H1 (cell line): Measurements from ENCODE around the gene LEMD2. TPM values are rescaled to one million over a fixed set of nuclear protein-coding genes. Genes with fewer than 3 reads are reported as not detected.

Source experiments
- CTCF ChIA-PET: fragments of 300-600 bp; sonication (Branson Sonifier 250); formaldehyde crosslinking; loops from one replicate; lab custom pipeline; 2021; ENCODE audit not compliant: partially characterized antibody; lab: Charles Lee
- POLR2A ChIA-PET: fragments of 300-600 bp; sonication (Branson Sonifier 250); formaldehyde crosslinking; loops from one replicate; lab custom pipeline; 2021; ENCODE audit warnings: inconsistent platforms; ENCODE audit not compliant: partially characterized antibody; lab: Charles Lee
- DNase-seq, 2 experiments: peaks; one replicate each; pipeline versions ENCODE4 v3.0.0 to v3.0.0-alpha.2; 2010 to 2022; ENCODE audit warnings: low spot score in 2 of 2, low read depth in 1 of 2, mixed read lengths in 1 of 2
- FAIRE-seq: peaks from 2 replicates; lab custom pipeline; 2011; peaks lifted over from hg19 to GRCh38; lab: Jason Lieb, UNC
- H2AFZ ChIP-seq: 2 replicates; pipeline ENCODE4 v1.8.1; 2012; ENCODE audit warnings: low read length, inconsistent platforms
- H2AK5ac ChIP-seq: 2 replicates; pipeline ENCODE4 v1.6.1; 2013; ENCODE audit warnings: low read depth, low read length
- H2BK120ac ChIP-seq: replicated peaks from 2 replicates; pipeline ENCODE3; 2013; ENCODE audit warnings: low read depth, low read length, inconsistent platforms
- H2BK12ac ChIP-seq: 2 replicates; pipeline ENCODE4 v1.6.1; 2013; ENCODE audit warnings: low read depth, low read length
- H2BK15ac ChIP-seq: 2 replicates; pipeline ENCODE4 v1.6.1; 2013; ENCODE audit warnings: low read length
- H2BK20ac ChIP-seq: 2 replicates; pipeline ENCODE4 v1.6.1; 2013; ENCODE audit warnings: low read length
- H2BK5ac ChIP-seq: 2 replicates; pipeline ENCODE4 v1.6.1; 2013; ENCODE audit warnings: low read depth, low read length
- H3K14ac ChIP-seq: 2 replicates; pipeline ENCODE4 v1.6.1; 2013; ENCODE audit warnings: inconsistent platforms; ENCODE audit not compliant: insufficient read length
- H3K18ac ChIP-seq: 2 replicates; pipeline ENCODE4 v1.6.1; 2013; ENCODE audit warnings: low read length; ENCODE audit errors: extremely low read depth
- H3K23ac ChIP-seq: 2 replicates; pipeline ENCODE4 v1.6.1; 2013; ENCODE audit warnings: inconsistent platforms; ENCODE audit not compliant: insufficient read length
- H3K23me2 ChIP-seq: 2 replicates; pipeline ENCODE4 v1.6.1; 2013; ENCODE audit warnings: low read depth, low read length
- H3K27ac ChIP-seq: 2 replicates; pipeline ENCODE4 v1.6.1; 2011; ENCODE audit warnings: low read depth, low read length, inconsistent platforms
- H3K27me3 ChIP-seq, 4 experiments: replicated peaks in 1 of 4; 1 replicate in 1 of 4; 2 replicates in 3 of 4; pipeline versions ENCODE4 v1.6.1 to v1.8.1; 2011 to 2013; ENCODE audit warnings: low read length in 3 of 4, mild to moderate bottlenecking in 3 of 4, inconsistent platforms in 2 of 4, mixed read lengths in 2 of 4, moderate library complexity in 1 of 4; ENCODE audit not compliant: control insufficient read depth in 3 of 4, insufficient read depth in 3 of 4; ENCODE audit errors: extremely low read depth in 1 of 4
- H3K36me3 ChIP-seq, 4 experiments: 2 replicates each; pipeline versions ENCODE4 v1.6.1 to v1.8.1; 2011 to 2013; ENCODE audit warnings: mild to moderate bottlenecking in 4 of 4, low read length in 3 of 4, moderate library complexity in 2 of 4, control low read depth in 1 of 4, inconsistent platforms in 1 of 4; ENCODE audit not compliant: insufficient read depth in 4 of 4, control insufficient read depth in 2 of 4
- H3K4ac ChIP-seq: replicated peaks from 2 replicates; pipeline ENCODE3; 2013; ENCODE audit warnings: low read length, low read depth, mixed read lengths, inconsistent platforms; ENCODE audit not compliant: insufficient read length
- H3K4me1 ChIP-seq, 4 experiments: replicated peaks in 1 of 4; 1 replicate in 1 of 4; 2 replicates in 3 of 4; pipeline versions ENCODE4 v1.6.1 to v1.8.1; 2011 to 2013; ENCODE audit warnings: low read length in 3 of 4, inconsistent platforms in 2 of 4, mixed read lengths in 1 of 4; ENCODE audit not compliant: insufficient read depth in 4 of 4, control insufficient read depth in 3 of 4
- H3K4me2 ChIP-seq, 2 experiments: 2 replicates each; pipeline versions ENCODE4 v1.6.1 to v1.8.1; 2011 to 2013; ENCODE audit warnings: low read depth in 2 of 2, low read length in 2 of 2, control low read depth in 1 of 2, inconsistent platforms in 1 of 2, mild to moderate bottlenecking in 1 of 2; ENCODE audit not compliant: insufficient read depth in 1 of 2
- H3K4me3 ChIP-seq, 4 experiments: fragments of 200-600, 300-600 bp in 1 of 4; sonication (generic), shearing (Covaris generic), sonication (Bioruptor Twin) in 1 of 4; 2 replicates each; pipeline versions ENCODE4 v1.5.1 to v1.8.1; 2011 to 2016; ENCODE audit warnings: low read length in 4 of 4, low read depth in 3 of 4, control low read depth in 2 of 4, inconsistent platforms in 2 of 4, mild to moderate bottlenecking in 2 of 4, mixed read lengths in 1 of 4, moderate library complexity in 1 of 4; ENCODE audit not compliant: insufficient read depth in 2 of 4; ENCODE audit errors: extremely low read depth in 1 of 4
- H3K56ac ChIP-seq: replicated peaks from 2 replicates; pipeline ENCODE3; 2013; ENCODE audit warnings: low read depth, mild to moderate bottlenecking, mixed read lengths, low read length, inconsistent platforms; ENCODE audit not compliant: insufficient read length
- H3K79me1 ChIP-seq: 2 replicates; pipeline ENCODE4 v1.6.1; 2013; ENCODE audit warnings: low read depth, low read length, control low read depth
- H3K79me2 ChIP-seq, 2 experiments: 2 replicates each; pipeline versions ENCODE4 v1.6.1 to v1.8.1; 2012 to 2013; ENCODE audit warnings: low read length in 2 of 2, mild to moderate bottlenecking in 2 of 2, inconsistent platforms in 1 of 2; ENCODE audit not compliant: insufficient read depth in 2 of 2, control insufficient read depth in 1 of 2
- H3K9ac ChIP-seq, 4 experiments: replicated peaks in 1 of 4; 1 replicate in 1 of 4; 2 replicates in 3 of 4; pipeline versions ENCODE4 v1.6.1 to v1.8.1; 2011 to 2013; ENCODE audit warnings: low read depth in 3 of 4, low read length in 3 of 4, control low read depth in 2 of 4, mild to moderate bottlenecking in 2 of 4, moderate library complexity in 2 of 4, inconsistent platforms in 1 of 4; ENCODE audit errors: extremely low read depth in 1 of 4
- H3K9me3 ChIP-seq, 2 experiments: 2 replicates each; pipeline versions ENCODE4 v1.6.1 to v1.8.1; 2012 to 2013; ENCODE audit warnings: mild to moderate bottlenecking in 2 of 2, moderate library complexity in 2 of 2, control low read depth in 1 of 2, inconsistent platforms in 1 of 2, low read depth in 1 of 2, low read length in 1 of 2, mixed read lengths in 1 of 2; ENCODE audit not compliant: insufficient read depth in 2 of 2
- H4K20me1 ChIP-seq, 2 experiments: replicated peaks in 1 of 2; 2 replicates each; pipeline versions ENCODE3 to v1.8.1; 2011 to 2013; ENCODE audit warnings: inconsistent platforms in 2 of 2, low read length in 2 of 2, mild to moderate bottlenecking in 1 of 2; ENCODE audit not compliant: insufficient read depth in 2 of 2, control insufficient read depth in 1 of 2
- H4K5ac ChIP-seq: 2 replicates; pipeline ENCODE4 v1.6.1; 2013; ENCODE audit warnings: low read length, low read depth, mixed read lengths, inconsistent platforms; ENCODE audit not compliant: insufficient read length
- H4K8ac ChIP-seq: 2 replicates; pipeline ENCODE4 v1.8.0; 2013; ENCODE audit warnings: mild to moderate bottlenecking, moderate library complexity, low read length, inconsistent platforms; ENCODE audit not compliant: insufficient read depth; ENCODE audit errors: extremely low read depth
- H4K91ac ChIP-seq: replicated peaks from 2 replicates; pipeline ENCODE3; 2013; ENCODE audit warnings: low read length, mixed read lengths, inconsistent platforms; ENCODE audit not compliant: insufficient read length
- BRCA1 ChIP-seq: IDR thresholded peaks from 2 replicates; pipeline ENCODE4 v1.6.1; 2012; ENCODE audit warnings: low read depth, low read length, improper control_type of control experiment
- HDAC6 ChIP-seq: IDR thresholded peaks from one replicate; pipeline ENCODE4 v1.7.1; 2012; ENCODE audit warnings: low read depth, mild to moderate bottlenecking, inconsistent platforms, low read length, moderate library complexity
- POU5F1 ChIP-seq: IDR thresholded peaks from 2 replicates; pipeline ENCODE4 v1.6.1; 2011; ENCODE audit warnings: low read depth, mild to moderate bottlenecking, low read length, moderate library complexity
- SP1 ChIP-seq: IDR thresholded peaks from 2 replicates; pipeline ENCODE4 v1.6.1; 2011; ENCODE audit warnings: low read depth, low read length
- TAF1 ChIP-seq: IDR thresholded peaks from 2 replicates; pipeline ENCODE4 v1.6.1; 2011; ENCODE audit warnings: mild to moderate bottlenecking, low read depth, low read length
- WGBS, 2 experiments: shearing (Covaris generic) in 1 of 2; methylation state at CpG; one replicate each; pipeline versions ENCODE4 v1.1.6 to v1.1.7; 2013 to 2015; ENCODE audit warnings: low lambda C conversion rate in 2 of 2, mixed read lengths in 2 of 2, inconsistent platforms in 1 of 2, low coverage in 1 of 2, missing lambda C conversion rate in 1 of 2; ENCODE audit not compliant: insufficient replicate concordance in 2 of 2, insufficient coverage in 1 of 2, insufficient read length in 1 of 2; ENCODE audit errors: extremely low coverage in 1 of 2, missing lambda C conversion rate in 1 of 2; 5-methylcytosine and 5-hydroxymethylcytosine counted together
- polyA plus RNA-seq, 7 experiments: library from polyadenylated mRNA; depleted of rRNA in 3 of 7; stranded (reverse) in 5 of 7; unstranded in 2 of 7; fragments of >200 nt in 5 of 7; fragments of 200-250 nt in 2 of 7; gene quantifications; 1 replicate in 5 of 7; 2 replicates in 1 of 7; 4 replicates in 1 of 7; pipeline versions ENCODE4 v1.2.1 to v1.2.3, GENCODE V29; 2011 to 2013; ENCODE audit warnings: missing spikeins in 2 of 7, mixed read lengths in 2 of 7
- total RNA-seq: library from RNA; stranded (reverse); fragmentation: NEBNext Ultra II Directional; extraction: Animal tissue kit (Norgen Biotek cat#: 25700); gene quantifications from 2 replicates; pipeline ENCODE4 v1.2.1, GENCODE V29; 2021

The LEMD2 gene
- total and polyA plus RNA-seq, 2 of the 8 experiments (the other 6 are each of a cell fraction or from before 2014, with no cell fraction given) = 32.7 to 57.3 TPM

DNA sequence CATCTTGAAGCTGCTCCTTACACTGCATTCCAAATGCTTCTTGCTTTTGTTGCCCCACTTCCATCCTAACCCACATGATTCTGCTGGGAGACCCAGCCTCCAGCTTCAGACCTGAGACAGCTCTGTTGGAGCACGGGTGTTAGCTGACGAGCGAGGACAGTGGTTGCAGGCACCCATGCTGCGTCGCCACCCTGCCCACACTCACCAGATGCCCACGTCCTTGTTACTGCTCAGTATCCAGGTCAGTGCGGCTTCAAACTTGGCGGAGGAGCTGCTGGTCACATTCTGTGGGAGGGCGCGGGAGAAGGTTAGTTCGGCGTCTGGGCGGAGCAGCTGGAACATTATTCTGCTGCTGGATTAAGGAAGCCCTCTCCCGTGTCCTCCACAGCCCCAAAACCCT is 9.0 kb downstream of the LEMD2 start:
- Histone ChIP-seq H4K8ac (0 out of 2 replicates have a peak overlapping the region, but pooled peaks have one; percentile 74), H3K23ac (no peak overlapping the region), H3K27ac (peak overlapping the region; percentile 68; the same call in 1 of the 2 replicates), H4K5ac (peak overlapping the region; percentile 72), H4K20me1 (peaks cover 0 to 2% of the 10 kb centered on the region in 2 experiments), H3K4me1 (peaks cover 21 to 44% (median 36%) of the 10 kb centered on the region in 4 experiments), H3K56ac (no peak overlapping the region), H2AFZ (no peak overlapping the region), H3K23me2 (no peaks in the 10 kb centered on the region), H3K9ac (no peak overlapping the region), H3K4me2 (no peak overlapping the region; a peak in 1 of 4 replicates), H3K27me3 (no peaks in the 10 kb centered on the region), H2BK15ac (peak overlapping the region; percentile 99; the same call in 1 of the 2 replicates), H3K4ac (peak overlapping the region; percentile 49), H2BK120ac (peak overlapping the region; percentile 59), H2BK20ac (peak overlapping the region; percentile 94), H3K18ac (peak overlapping the region; percentile 91), H3K36me3 (peaks cover 34 to 97% (median 60%) of the 10 kb centered on the region in 4 experiments), H3K4me3 (no peak overlapping the region), H3K79me1 (peaks cover 5% of the 10 kb centered on the region), H2BK5ac (peak overlapping the region; percentile 97), H3K79me2 (peaks cover 0 to 9% of the 10 kb centered on the region in 2 experiments; a peak in 2 of 4 replicates), H2BK12ac (peak overlapping the region; percentile 94), H4K91ac (peak overlapping the region; percentile 94), H3K9me3 (no peaks in the 10 kb centered on the region), H2AK5ac (peak overlapping the region; percentile 76), H3K14ac (no peak overlapping the region)
- FAIRE-seq (no peak), DNase-seq (no peak)
- WGBS, 2 experiments = 87% methylated on average over 14 of the region's 14 CpGs; no CpG with 5 or more reads in 1 of the 2 experiments
- ChIA-PET POLR2A (interaction anchor here (0.8 to 7.6 kb wide), 8 partner anchors 8 to 79 kb away, joined by 3 to 101 read pairs (median 4); partner anchors contain the start of genes LEMD2 and UQCC2), CTCF (interaction anchor here (0.8 to 14.3 kb wide), 25 partner anchors 7 to 352 kb away, joined by 3 to 156 read pairs (median 6); partner anchors contain the start of gene LEMD2)
- TF ChIP-seq POU5F1 (no peak), TAF1 (no peak), SP1 (no peak), BRCA1 (no peak), HDAC6 (no peak)
